Endodermal cell (in vitro differentiated cells): ENCODE data around the gene TMEM80. TPM values are rescaled to one million over a fixed set of nuclear protein-coding genes. Genes with fewer than 3 reads are reported as not detected.

Experiments used
- DNase-seq: peaks from one replicate; pipeline ENCODE4 v3.0.0-alpha.2; 2017
- H3K27ac ChIP-seq: 2 replicates; pipeline ENCODE4 v1.5.1; 2013; ENCODE audit warnings: mild to moderate bottlenecking, low read depth, low read length, moderate library complexity
- H3K27me3 ChIP-seq: 2 replicates; pipeline ENCODE4 v1.6.1; 2013; ENCODE audit warnings: mild to moderate bottlenecking, low read length, moderate library complexity; ENCODE audit not compliant: insufficient read depth, control insufficient read depth, poor library complexity, severe bottlenecking
- H3K36me3 ChIP-seq: 2 replicates; pipeline ENCODE4 v1.7.0; 2013; ENCODE audit warnings: mild to moderate bottlenecking, low read length, moderate library complexity; ENCODE audit not compliant: control insufficient read depth, insufficient read depth
- H3K4me1 ChIP-seq: one replicate; pipeline ENCODE4 v1.7.0; 2013; ENCODE audit warnings: low read length; ENCODE audit not compliant: control insufficient read depth, insufficient read depth
- H3K4me3 ChIP-seq: 2 replicates; pipeline ENCODE4 v1.5.1; 2013; ENCODE audit warnings: mild to moderate bottlenecking, low read length, moderate library complexity
- H3K9ac ChIP-seq: 2 replicates; pipeline ENCODE4 v1.6.1; 2013; ENCODE audit warnings: mild to moderate bottlenecking, low read length, moderate library complexity; ENCODE audit not compliant: poor library complexity, severe bottlenecking; ENCODE audit errors: extremely low read depth
- H3K9me3 ChIP-seq: 2 replicates; pipeline ENCODE4 v1.6.1; 2013; ENCODE audit warnings: mild to moderate bottlenecking, low read length, moderate library complexity; ENCODE audit not compliant: control insufficient read depth
- H3K27ac Mint-ChIP-seq: 2 replicates; pipeline ENCODE4 v1.8.0; 2020; ENCODE audit warnings: mixed read lengths
- H3K27me3 Mint-ChIP-seq: 2 replicates; pipeline ENCODE4 v1.8.0; 2021; ENCODE audit warnings: mild to moderate bottlenecking, mixed read lengths; ENCODE audit not compliant: insufficient read depth
- H3K36me3 Mint-ChIP-seq: 2 replicates; pipeline ENCODE4 v1.8.0; 2020; ENCODE audit warnings: low read depth, mixed read lengths
- H3K4me1 Mint-ChIP-seq: 2 replicates; pipeline ENCODE4 v1.8.0; 2020; ENCODE audit warnings: mixed read lengths
- H3K4me3 Mint-ChIP-seq: 2 replicates; pipeline ENCODE4 v1.8.0; 2020; ENCODE audit warnings: mild to moderate bottlenecking, moderate library complexity, mixed read lengths
- H3K9me3 Mint-ChIP-seq: 2 replicates; pipeline ENCODE4 v1.8.0; 2020; ENCODE audit warnings: mild to moderate bottlenecking, mixed read lengths
- WGBS, 2 experiments: methylation state at CpG; one replicate each; pipeline versions ENCODE4 v1.1.5 to v1.1.7; 2013; ENCODE audit warnings: missing lambda C conversion rate in 2 of 2, mixed read lengths in 1 of 2; ENCODE audit not compliant: insufficient coverage in 1 of 2, insufficient read length in 1 of 2; 5-methylcytosine and 5-hydroxymethylcytosine counted together
- total RNA-seq, 2 donors: library from RNA; stranded (reverse); fragmentation: NEBNext Ultra II Directional in 1 of 2; extraction: Animal tissue kit (Norgen Biotek cat#: 25700) in 1 of 2; gene quantifications; 2 replicates in 1 of 2; 3 replicates in 1 of 2; pipeline ENCODE4 v1.2.1, GENCODE V29; 2021
- TF ChIP-seq, protein P1 (sequence below): fragments of 200-600 bp; sonication (generic); conservative IDR thresholded peaks from 2 replicates; pipeline ENCODE4 v1.5.0; 2021; ENCODE audit warnings: antibody characterized with exemption, mild to moderate bottlenecking

Gene TMEM80
- total RNA-seq, 2 donors from 2014 or later = 13.2 to 19.1 TPM

DNA sequence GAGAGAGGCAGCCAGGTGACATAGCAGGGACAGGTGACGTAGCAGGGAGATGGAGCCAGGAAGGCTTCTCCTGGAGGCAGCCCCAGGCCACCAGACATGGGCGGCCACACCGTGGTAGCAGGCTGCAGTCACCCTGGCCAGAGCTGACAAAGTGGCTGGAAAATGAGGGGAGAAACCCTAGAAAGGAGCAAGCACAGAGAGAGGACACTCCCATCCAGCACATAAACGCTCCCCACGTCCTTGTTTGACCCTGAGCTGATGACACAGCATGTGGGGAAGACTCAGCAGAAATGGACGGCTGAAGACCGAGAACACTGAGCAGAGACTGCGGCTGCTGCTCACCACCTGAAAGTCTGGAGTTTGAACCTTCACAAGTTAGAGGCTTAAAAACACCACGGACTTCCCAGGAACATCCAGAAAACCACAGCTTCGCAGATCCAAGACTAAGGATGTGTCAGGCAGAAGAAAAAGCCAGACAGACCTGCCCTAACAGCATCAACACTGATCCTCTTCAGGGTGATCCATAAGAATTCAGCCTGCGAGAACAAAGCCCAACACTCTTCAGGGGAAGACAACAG lies 29.8 kb upstream of the TMEM80 start:
- H3K4me3 ChIP-seq = no peak overlapping the region
- no peak overlapping the region for H3K9ac ChIP-seq
- Mint-ChIP-seq H3K4me1 (no peaks in the 10 kb centered on the region), H3K27me3 (no peaks in the 10 kb centered on the region), H3K4me3 (no peak overlapping the region), H3K36me3 (peaks cover 33% of the 10 kb centered on the region), H3K27ac (peak overlapping the region; percentile 64), H3K9me3 (no peaks in the 10 kb centered on the region)
- 93% methylated on average over 8 to 11 of the region's 11 CpGs for WGBS, 2 experiments
- no peaks in the 10 kb centered on the region for H3K9me3 ChIP-seq
- H3K4me1 ChIP-seq = no peaks in the 10 kb centered on the region
- no peaks in the 10 kb centered on the region for H3K27me3 ChIP-seq
- peaks cover 22% of the 10 kb centered on the region for H3K36me3 ChIP-seq
- TF ChIP-seq, protein P1, sequence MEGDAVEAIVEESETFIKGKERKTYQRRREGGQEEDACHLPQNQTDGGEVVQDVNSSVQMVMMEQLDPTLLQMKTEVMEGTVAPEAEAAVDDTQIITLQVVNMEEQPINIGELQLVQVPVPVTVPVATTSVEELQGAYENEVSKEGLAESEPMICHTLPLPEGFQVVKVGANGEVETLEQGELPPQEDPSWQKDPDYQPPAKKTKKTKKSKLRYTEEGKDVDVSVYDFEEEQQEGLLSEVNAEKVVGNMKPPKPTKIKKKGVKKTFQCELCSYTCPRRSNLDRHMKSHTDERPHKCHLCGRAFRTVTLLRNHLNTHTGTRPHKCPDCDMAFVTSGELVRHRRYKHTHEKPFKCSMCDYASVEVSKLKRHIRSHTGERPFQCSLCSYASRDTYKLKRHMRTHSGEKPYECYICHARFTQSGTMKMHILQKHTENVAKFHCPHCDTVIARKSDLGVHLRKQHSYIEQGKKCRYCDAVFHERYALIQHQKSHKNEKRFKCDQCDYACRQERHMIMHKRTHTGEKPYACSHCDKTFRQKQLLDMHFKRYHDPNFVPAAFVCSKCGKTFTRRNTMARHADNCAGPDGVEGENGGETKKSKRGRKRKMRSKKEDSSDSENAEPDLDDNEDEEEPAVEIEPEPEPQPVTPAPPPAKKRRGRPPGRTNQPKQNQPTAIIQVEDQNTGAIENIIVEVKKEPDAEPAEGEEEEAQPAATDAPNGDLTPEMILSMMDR = no peak
- no peak for DNase-seq
- no peak overlapping the region for H3K27ac ChIP-seq

DNA sequence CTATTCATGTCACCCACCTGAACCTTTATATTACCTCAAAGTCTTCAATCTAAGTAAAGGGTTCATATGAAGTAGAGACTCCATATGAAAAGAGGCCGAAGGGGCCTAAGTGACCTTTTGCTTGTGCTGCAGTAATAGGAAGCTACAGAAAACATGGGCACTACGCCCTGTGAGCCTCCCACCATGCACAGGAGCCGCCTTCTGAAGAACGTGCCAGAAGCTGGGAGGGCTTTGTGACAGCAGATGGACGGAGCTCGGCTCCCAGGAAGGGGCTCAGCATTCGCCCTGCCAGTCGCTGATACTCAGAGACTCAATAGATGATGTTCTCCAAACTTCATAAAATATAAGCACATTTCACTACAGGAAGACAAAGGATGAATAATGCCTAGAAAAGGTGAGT lies 21.8 kb upstream of the TMEM80 start:
- TF ChIP-seq, protein P1 = no peak

GRCh38 chr11:674406-674805 lies 21.2 kb upstream of the TMEM80 start:
- H3K27me3 ChIP-seq = no peaks in the 10 kb centered on the region
- H3K4me3 Mint-ChIP-seq = no peak overlapping the region
- no peak for DNase-seq
- peaks cover 58% of the 10 kb centered on the region for H3K36me3 Mint-ChIP-seq
- TF ChIP-seq, protein P1 = no peak
- H3K4me1 ChIP-seq = no peaks in the 10 kb centered on the region
- no peak overlapping the region for H3K9ac ChIP-seq
- WGBS, 2 experiments = 92 to 95% methylated on average over 16 to 17 of the region's 17 CpGs
- no peak overlapping the region for H3K27ac ChIP-seq
- no peaks in the 10 kb centered on the region for H3K9me3 Mint-ChIP-seq
- no peak overlapping the region for H3K4me3 ChIP-seq
- no peaks in the 10 kb centered on the region for H3K27me3 Mint-ChIP-seq
- peaks cover 36% of the 10 kb centered on the region for H3K36me3 ChIP-seq
- H3K27ac Mint-ChIP-seq = no peak overlapping the region
- no peaks in the 10 kb centered on the region for H3K9me3 ChIP-seq
- no peaks in the 10 kb centered on the region for H3K4me1 Mint-ChIP-seq

More for the DNA sequence above, 21.8 kb upstream of the TMEM80 start:
- Mint-ChIP-seq H3K36me3 (peaks cover 54% of the 10 kb centered on the region), H3K4me3 (no peak overlapping the region), H3K27ac (no peak overlapping the region), H3K4me1 (no peaks in the 10 kb centered on the region), H3K9me3 (no peaks in the 10 kb centered on the region), H3K27me3 (no peaks in the 10 kb centered on the region)
- no peaks in the 10 kb centered on the region for H3K9me3 ChIP-seq
- H3K4me3 ChIP-seq = no peak overlapping the region
- no peak overlapping the region for H3K9ac ChIP-seq
- whole genome bisulfite sequencing, 2 experiments = 81 to 90% methylated on average over 4 to 8 of the region's 8 CpGs
- no peaks in the 10 kb centered on the region for H3K27me3 ChIP-seq
- no peak for DNase-seq
- peaks cover 34% of the 10 kb centered on the region for H3K36me3 ChIP-seq
- H3K4me1 ChIP-seq = no peaks in the 10 kb centered on the region
- H3K27ac ChIP-seq = no peak overlapping the region
